ENCODE data around the gene PSMD11. TPM values are rescaled to one million over a fixed set of nuclear protein-coding genes. Genes with fewer than 3 reads are reported as not detected.
"Not testable (repeated sequence)": the region's sequence is repeated elsewhere in the genome, so short reads cannot be mapped to it uniquely, and the experiment has no call there.

PSMD11 gene
- polyA plus RNA-seq, 3 donors = 17.3 to 50.4 (median 38.0) TPM

GRCh38 chr17:32519228-32520103 is 75.2 kb downstream of the PSMD11 start:
- WGBS, 3 donors = 1 to 3% (median 2%) methylated on average over 50 to 61 of the region's 61 CpGs
- no peak overlapping the region for H3K27ac ChIP-seq (ENCODE audit: low read depth, low read length)

GRCh38 chr17:32520104-32520701 is 75.9 kb downstream of the PSMD11 start:
- WGBS, 3 donors = 37 to 72% (median 44%) methylated on average over 17 of the region's 17 CpGs
- no peak overlapping the region for H3K27ac ChIP-seq (ENCODE audit: low read depth, low read length)

DNA sequence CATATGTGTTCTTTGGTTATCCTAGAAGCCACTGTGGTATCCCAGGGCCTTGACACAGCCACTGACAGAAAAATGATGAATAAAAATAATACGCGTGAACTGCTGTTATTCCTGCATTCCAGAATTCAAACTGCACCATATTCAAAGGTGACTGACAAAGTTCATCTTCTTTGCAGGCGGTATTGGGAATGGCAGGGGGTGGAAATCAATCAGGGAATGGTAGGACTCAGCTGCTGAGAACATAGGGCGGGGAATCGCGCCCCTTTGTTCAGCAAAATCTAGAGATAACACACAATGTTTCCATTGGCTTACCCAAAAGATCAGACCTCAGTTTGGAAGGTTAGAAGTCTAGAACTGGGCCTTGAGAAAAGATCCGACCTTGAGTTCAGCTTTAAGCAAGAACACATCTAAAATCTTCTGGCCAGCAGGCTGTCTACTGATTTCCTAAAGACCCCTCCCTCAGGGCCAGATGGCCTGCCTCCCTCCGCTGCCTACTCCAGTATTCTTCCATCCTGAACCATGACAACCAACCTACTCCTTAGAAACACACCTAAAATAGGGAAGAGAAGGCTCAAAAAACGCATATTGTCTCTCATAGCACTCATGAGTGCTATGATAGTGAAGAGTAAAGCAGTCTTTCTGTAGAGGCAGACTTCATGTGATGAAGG is 76.6 kb downstream of the PSMD11 start:
- no peak overlapping the region for H3K27ac ChIP-seq (ENCODE audit: low read depth, low read length)
- WGBS, 3 donors = 95 to 98% (median 96%) methylated on average over 9 of the region's 9 CpGs

DNA sequence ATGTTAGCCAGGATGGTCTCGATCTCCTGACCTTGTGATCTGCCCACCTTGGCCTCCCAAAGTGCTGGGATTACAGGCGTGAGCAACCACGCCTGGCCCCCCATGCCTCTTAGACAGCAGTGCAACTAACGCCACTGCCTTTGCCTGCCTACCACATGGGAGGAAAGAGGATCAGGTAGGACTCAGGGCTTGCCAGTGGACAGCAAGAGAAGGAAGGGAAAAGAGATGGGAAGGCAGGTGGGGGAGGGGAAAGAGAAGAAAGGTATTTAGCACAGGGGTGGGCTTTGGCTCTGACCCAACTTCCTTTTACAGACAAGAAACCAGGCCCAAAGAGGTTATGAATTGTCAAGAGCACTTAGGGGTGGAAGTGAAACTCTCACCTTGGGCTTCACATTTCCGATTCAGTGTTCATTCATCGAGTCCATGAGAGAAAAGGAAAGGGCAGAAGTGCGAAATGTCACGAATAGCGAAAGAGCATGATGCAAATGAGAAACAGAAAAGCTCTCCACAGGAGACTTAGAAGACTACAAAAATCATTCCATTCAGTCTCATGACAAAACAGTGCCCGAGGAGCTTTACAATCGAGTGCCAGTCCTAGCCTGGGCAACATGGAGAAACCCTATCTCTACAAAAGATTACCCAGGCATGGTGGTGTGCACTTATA is 78.8 kb downstream of the PSMD11 start:
- WGBS, 3 donors = 85 to 90% (median 86%) methylated on average over 11 of the region's 11 CpGs
- H3K27ac ChIP-seq (ENCODE audit: low read depth, low read length) = no peak overlapping the region

GRCh38 chr17:32523827-32524552 is 79.7 kb downstream of the PSMD11 start:
- H3K27ac ChIP-seq (ENCODE audit: low read depth, low read length) = no peak overlapping the region
- WGBS, 3 donors = 78 to 90% (median 88%) methylated on average over 12 of the region's 12 CpGs

GRCh38 chr17:32524553-32524880 is 80.2 kb downstream of the PSMD11 start:
- WGBS, 3 donors = 92 to 98% (median 93%) methylated on average over 6 of the region's 6 CpGs
- not testable (repeated sequence) for H3K27ac ChIP-seq (ENCODE audit: low read depth, low read length)

DNA sequence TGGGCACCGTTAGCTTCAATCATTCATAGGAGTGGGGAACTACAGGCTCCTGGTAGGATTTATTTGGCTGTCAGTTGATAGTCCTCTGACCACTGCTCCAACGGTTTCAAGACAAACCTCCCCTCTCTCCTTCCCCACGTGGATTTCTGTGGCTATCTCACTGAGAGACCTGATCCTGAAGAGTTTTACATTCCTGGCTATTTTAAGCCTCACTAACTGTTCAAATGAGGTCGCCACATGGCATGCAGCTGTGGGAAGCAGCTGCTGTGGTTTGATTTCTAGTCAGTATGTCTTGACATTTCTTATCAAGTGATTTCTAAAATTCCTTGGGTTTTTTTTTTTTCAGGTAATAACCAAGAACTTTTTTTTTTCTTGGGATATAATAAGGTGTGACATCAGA is 80.8 kb downstream of the PSMD11 start:
- WGBS, 3 donors = 42 to 49% (median 47%) methylated on average over 4 of the region's 4 CpGs
- H3K27ac ChIP-seq (ENCODE audit: low read depth, low read length) = no peak overlapping the region

GRCh38 chr17:32527146-32527545 is 82.8 kb downstream of the PSMD11 start:
- no peak overlapping the region for H3K27ac ChIP-seq (ENCODE audit: low read depth, low read length)
- 90 to 96% (median 94%) methylated on average over 4 of the region's 4 CpGs for WGBS, 3 donors

- H3K27ac ChIP-seq (ENCODE audit: low read depth, low read length) = no peak overlapping the region
- WGBS, 3 donors = 78 to 88% (median 82%) methylated on average over 7 of the region's 7 CpGs
These were observed 84.5 kb downstream of the PSMD11 start for GRCh38 chr17:32528825-32529224.

GRCh38 chr17:32529604-32530003 is 85.3 kb downstream of the PSMD11 start:
- WGBS, 3 donors = 53 to 71% (median 64%) methylated on average over 10 of the region's 10 CpGs
- H3K27ac ChIP-seq (ENCODE audit: low read depth, low read length) = no peak overlapping the region

Other genes starting within 250 kb of the PSMD11 start
- gene RHBDL3, start 178.7 kb upstream of the PSMD11 start, polyA plus RNA-seq = under 1 TPM; 0.08 to 0.79 (median 0.21) TPM
- 1 to 10 TPM; 6.4 to 6.8 (median 6.7) TPM for gene C17orf75, start 102.3 kb upstream of the PSMD11 start, polyA plus RNA-seq
- gene ZNF207, start 94.4 kb upstream of the PSMD11 start, polyA plus RNA-seq = 10 to 100 TPM; 40.3 to 85.6 (median 56.7) TPM
- gene CDK5R1, start 42.5 kb downstream of the PSMD11 start, polyA plus RNA-seq = under 1 TPM; 0.52 to 0.90 (median 0.86) TPM